ENCODE data around the gene NREP.
"Not testable (repeated sequence)": the region's sequence is repeated elsewhere in the genome, so short reads cannot be mapped to it uniquely, and the experiment has no call there.

NREP gene

GRCh38 chr5:111722140-111722539 lies 34.9 kb downstream of the NREP start:
- DNase-seq (ENCODE audit: low read depth in 2 of 2): no peak
- TF ChIP-seq CTCF (IDR thresholded peaks at IDR 0.05; ENCODE audit: low read depth, low read length): no peak
- H3K4me3 ChIP-seq (replicated peaks in 1 of 2; ENCODE audit: low read depth in 2 of 2, low read length in 2 of 2): no peak overlapping the region

- DNase-seq (ENCODE audit: low read depth in 2 of 2): no peak
These were observed 36.6 kb downstream of the NREP start for GRCh38 chr5:111720333-111720890.

GRCh38 chr5:111719773-111720172 lies 37.2 kb downstream of the NREP start:
- no peak overlapping the region for H3K4me3 ChIP-seq (replicated peaks in 1 of 2; ENCODE audit: low read depth in 2 of 2, low read length in 2 of 2)
- TF ChIP-seq CTCF (IDR thresholded peaks at IDR 0.05; ENCODE audit: low read depth, low read length): no peak
- no peak for DNase-seq (ENCODE audit: low read depth in 2 of 2)

More at GRCh38 chr5:111720333-111720890, 36.6 kb downstream of the NREP start:
- no peak for TF ChIP-seq CTCF (IDR thresholded peaks at IDR 0.05; ENCODE audit: low read depth, low read length)
- H3K4me3 ChIP-seq (replicated peaks in 1 of 2; ENCODE audit: low read depth in 2 of 2, low read length in 2 of 2): no peak overlapping the region

GRCh38 chr5:111716789-111717188 lies 40.2 kb downstream of the NREP start:
- DNase-seq (ENCODE audit: low read depth in 2 of 2); H3K4me3 ChIP-seq (replicated peaks in 1 of 2; ENCODE audit: low read depth in 2 of 2, low read length in 2 of 2): not testable (repeated sequence)

GRCh38 chr5:111707630-111708164 lies 49.3 kb downstream of the NREP start:
- no peak for TF ChIP-seq CTCF (IDR thresholded peaks at IDR 0.05; ENCODE audit: low read depth, low read length)
- H3K4me3 ChIP-seq (replicated peaks in 1 of 2; ENCODE audit: low read depth in 2 of 2, low read length in 2 of 2): no peak overlapping the region
- no peak for DNase-seq (ENCODE audit: low read depth in 2 of 2)

GRCh38 chr5:111706345-111706744 lies 50.6 kb downstream of the NREP start:
- no peak for TF ChIP-seq CTCF (IDR thresholded peaks at IDR 0.05; ENCODE audit: low read depth, low read length)
- no peak overlapping the region for H3K4me3 ChIP-seq (replicated peaks in 1 of 2; ENCODE audit: low read depth in 2 of 2, low read length in 2 of 2)
- DNase-seq (ENCODE audit: low read depth in 2 of 2): peak in 1 of 2 donors; percentile 37

- no peak for TF ChIP-seq CTCF (IDR thresholded peaks at IDR 0.05; ENCODE audit: low read depth, low read length)
- DNase-seq (ENCODE audit: low read depth in 2 of 2): no peak
These were observed 52.4 kb downstream of the NREP start for GRCh38 chr5:111704452-111705085.

More at GRCh38 chr5:111704452-111705085, 52.4 kb downstream of the NREP start:
- no peak overlapping the region for H3K4me3 ChIP-seq (replicated peaks in 1 of 2; ENCODE audit: low read depth in 2 of 2, low read length in 2 of 2)
